ENCODE results near the gene SHOC2. TPM values are rescaled to one million over a fixed set of nuclear protein-coding genes. Genes with fewer than 3 reads are reported as not detected.

Gene SHOC2
- total RNA-seq, 2 donors from 2014 or later: 47.2 to 79.1 TPM

DNA sequence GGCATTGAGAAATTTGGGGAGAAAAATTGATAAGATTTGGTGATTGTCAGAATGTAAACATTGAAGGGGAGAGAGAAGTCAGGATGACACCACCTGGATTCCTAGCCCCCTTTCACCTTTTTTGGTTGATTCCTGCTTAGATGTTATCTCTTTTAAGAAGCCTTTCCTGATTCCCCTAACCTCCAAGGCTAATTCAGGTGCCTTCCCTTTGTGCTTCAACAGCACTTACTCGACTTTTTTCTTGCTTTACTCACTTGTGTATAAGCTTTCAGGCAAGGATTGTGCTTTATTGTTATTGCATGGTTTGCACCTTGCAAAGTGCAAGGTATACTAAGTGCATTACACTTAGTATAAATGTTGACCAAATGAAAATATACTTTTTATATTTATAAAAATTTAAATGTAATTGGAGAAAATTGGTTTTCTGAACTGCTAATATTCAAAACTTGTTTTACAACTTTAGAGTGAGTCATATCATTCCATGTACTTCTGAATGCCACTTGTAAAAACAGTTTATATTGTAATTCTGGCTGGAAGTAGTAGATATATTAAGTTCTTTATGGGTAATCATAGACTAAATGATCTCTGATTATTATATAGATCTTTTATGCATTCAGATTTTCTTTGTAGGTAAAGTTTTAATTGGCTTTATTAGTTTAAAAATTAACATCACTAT, 13.2 kb downstream of the SHOC2 start:
- TF ChIP-seq, protein P1, sequence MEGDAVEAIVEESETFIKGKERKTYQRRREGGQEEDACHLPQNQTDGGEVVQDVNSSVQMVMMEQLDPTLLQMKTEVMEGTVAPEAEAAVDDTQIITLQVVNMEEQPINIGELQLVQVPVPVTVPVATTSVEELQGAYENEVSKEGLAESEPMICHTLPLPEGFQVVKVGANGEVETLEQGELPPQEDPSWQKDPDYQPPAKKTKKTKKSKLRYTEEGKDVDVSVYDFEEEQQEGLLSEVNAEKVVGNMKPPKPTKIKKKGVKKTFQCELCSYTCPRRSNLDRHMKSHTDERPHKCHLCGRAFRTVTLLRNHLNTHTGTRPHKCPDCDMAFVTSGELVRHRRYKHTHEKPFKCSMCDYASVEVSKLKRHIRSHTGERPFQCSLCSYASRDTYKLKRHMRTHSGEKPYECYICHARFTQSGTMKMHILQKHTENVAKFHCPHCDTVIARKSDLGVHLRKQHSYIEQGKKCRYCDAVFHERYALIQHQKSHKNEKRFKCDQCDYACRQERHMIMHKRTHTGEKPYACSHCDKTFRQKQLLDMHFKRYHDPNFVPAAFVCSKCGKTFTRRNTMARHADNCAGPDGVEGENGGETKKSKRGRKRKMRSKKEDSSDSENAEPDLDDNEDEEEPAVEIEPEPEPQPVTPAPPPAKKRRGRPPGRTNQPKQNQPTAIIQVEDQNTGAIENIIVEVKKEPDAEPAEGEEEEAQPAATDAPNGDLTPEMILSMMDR (IDR thresholded peaks at IDR 0.05): no peak
- H3K4me1 ChIP-seq: no peaks in the 10 kb centered on the region
- H3K36me3 ChIP-seq: no peaks in the 10 kb centered on the region
- no peak overlapping the region for H3K4me3 ChIP-seq
- H3K9ac ChIP-seq (ENCODE audit: low read depth in 2 of 2, low read length in 2 of 2): no peak overlapping the region
- no peak for DNase-seq
- intact Hi-C loops (cut with DNase I): no loop called here
- H3K9me3 ChIP-seq: no peaks in the 10 kb centered on the region
- no peaks in the 10 kb centered on the region for H3K27me3 ChIP-seq
- no peak overlapping the region for H3K27ac ChIP-seq

DNA sequence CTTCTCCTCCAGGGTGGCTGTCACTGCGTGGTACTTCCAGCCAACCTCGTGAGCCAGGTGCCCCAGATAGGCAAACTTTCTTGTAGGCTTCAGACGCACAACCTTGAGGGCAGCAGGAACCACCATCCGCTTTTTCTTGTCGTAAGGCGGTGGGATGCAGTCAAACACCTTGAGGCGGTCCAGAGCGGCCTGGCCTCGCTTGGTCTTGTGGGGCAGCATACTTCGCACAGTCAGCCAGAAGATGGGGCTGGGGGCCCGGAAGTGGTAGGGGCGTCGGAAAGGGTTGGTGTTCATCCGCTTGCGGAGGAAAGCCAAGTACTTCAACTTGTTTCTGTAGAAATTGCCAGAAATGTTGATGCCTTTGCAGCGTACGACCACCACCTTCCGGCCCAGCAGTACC, 17.4 kb downstream of the SHOC2 start:
- intact Hi-C loops (cut with DNase I): no loop called here
- H3K36me3 ChIP-seq: no peaks in the 10 kb centered on the region
- H3K9ac ChIP-seq (ENCODE audit: low read depth in 2 of 2, low read length in 2 of 2): no peak overlapping the region
- H3K27me3 ChIP-seq: no peaks in the 10 kb centered on the region
- no peaks in the 10 kb centered on the region for H3K4me1 ChIP-seq
- no peaks in the 10 kb centered on the region for H3K9me3 ChIP-seq
- no peak overlapping the region for H3K4me3 ChIP-seq
- no peak for DNase-seq
- H3K27ac ChIP-seq: no peak overlapping the region
- TF ChIP-seq, protein P1 (IDR thresholded peaks at IDR 0.05): no peak

DNA sequence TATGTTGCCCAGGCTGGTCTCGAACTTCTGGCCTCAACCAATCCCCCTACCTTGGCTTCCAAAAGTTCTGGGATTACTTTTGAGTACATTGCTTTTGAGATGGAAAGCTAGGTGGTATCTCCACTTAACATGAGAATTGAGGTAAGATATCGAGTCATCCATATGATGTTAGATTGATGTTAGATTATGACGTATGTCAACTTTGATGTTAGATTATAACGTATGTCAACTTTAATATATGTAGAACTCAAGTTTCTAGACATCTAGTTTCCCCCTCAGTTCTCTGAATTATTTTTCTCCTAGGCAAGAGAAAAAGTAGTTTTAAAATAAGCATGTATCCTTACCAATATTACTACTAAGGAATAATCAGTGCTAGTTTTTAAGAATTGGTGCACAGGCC, 20.0 kb downstream of the SHOC2 start:
- intact Hi-C loops (cut with DNase I): no loop called here

DNA sequence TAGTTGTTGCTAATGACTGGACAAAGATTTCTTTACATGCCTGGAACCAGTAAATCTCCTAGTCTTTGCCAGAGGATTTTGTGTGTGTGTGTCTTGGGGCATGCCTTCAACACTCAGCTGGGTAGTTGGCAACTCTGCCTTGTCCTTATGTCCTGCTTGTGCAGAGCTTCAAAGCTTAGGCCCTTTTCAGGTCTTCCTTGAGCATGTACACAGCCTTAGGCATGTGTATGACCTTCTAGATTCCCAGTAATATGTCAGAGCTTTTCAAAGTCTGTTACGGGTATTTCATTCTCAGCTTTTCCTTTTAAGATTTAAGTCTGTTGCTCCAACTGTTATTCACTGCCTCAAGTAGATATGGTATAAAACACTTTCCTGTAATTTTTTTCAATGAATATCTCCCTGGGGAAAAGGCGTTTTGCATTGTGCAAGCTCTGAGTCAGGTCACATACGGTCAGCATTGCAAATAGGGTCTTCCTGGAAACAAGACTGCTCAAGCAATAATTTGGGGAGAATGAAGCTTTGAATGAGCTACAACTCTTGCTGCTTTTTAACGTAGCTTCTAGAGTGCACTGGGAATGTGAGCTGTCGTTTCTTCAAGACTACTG, 25.5 kb downstream of the SHOC2 start:
- no peaks in the 10 kb centered on the region for H3K4me1 ChIP-seq
- intact Hi-C loops (cut with DNase I): no loop called here
- no peak for DNase-seq
- H3K9ac ChIP-seq (ENCODE audit: low read depth in 2 of 2, low read length in 2 of 2): no peak overlapping the region
- H3K27ac ChIP-seq: no peak overlapping the region
- H3K4me3 ChIP-seq: no peak overlapping the region
- H3K27me3 ChIP-seq: no peaks in the 10 kb centered on the region
- H3K9me3 ChIP-seq: no peaks in the 10 kb centered on the region
- TF ChIP-seq, protein P1 (IDR thresholded peaks at IDR 0.05): no peak
- H3K36me3 ChIP-seq: no peaks in the 10 kb centered on the region

More for the DNA sequence above, 20.0 kb downstream of the SHOC2 start:
- no peak for DNase-seq
- H3K4me3 ChIP-seq: no peak overlapping the region
- no peaks in the 10 kb centered on the region for H3K4me1 ChIP-seq
- H3K9me3 ChIP-seq: no peaks in the 10 kb centered on the region
- H3K27ac ChIP-seq: no peak overlapping the region
- no peaks in the 10 kb centered on the region for H3K27me3 ChIP-seq
- no peak overlapping the region for H3K9ac ChIP-seq (ENCODE audit: low read depth in 2 of 2, low read length in 2 of 2)
- no peaks in the 10 kb centered on the region for H3K36me3 ChIP-seq
- TF ChIP-seq, protein P1 (IDR thresholded peaks at IDR 0.05): no peak

DNA sequence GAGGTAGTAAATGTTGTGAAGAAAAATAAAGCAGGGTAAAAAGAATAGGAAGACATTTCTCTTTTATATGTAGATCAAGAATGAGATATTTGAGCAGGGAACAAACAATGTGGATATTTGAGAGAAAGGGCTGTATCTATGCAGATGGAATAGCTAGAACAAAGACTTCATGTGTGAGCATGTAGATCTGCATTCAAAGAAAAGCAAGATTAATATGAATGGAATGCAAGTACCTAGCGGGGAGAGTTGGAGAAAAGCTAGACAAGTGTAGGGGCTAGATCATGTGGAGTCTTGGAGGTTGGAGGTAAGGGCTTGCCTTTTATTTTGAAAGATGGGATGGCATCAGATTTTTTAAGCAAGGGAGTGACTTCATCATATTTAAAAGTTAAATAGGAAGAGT, 27.1 kb downstream of the SHOC2 start:
- Histone ChIP-seq H3K36me3 (no peaks in the 10 kb centered on the region), H3K9me3 (no peaks in the 10 kb centered on the region), H3K4me1 (no peaks in the 10 kb centered on the region), H3K4me3 (no peak overlapping the region), H3K27ac (no peak overlapping the region), H3K9ac (ENCODE audit: low read depth in 2 of 2, low read length in 2 of 2) (no peak overlapping the region), H3K27me3 (no peaks in the 10 kb centered on the region)
- intact Hi-C loops (cut with DNase I): no loop called here
- DNase-seq: no peak
- TF ChIP-seq, protein P1 (IDR thresholded peaks at IDR 0.05): no peak

Measured in colonic mucosa (tissue), 4 donors.